ENCODE measurements around the gene ADRB2.

Gene ADRB2

GRCh38 chr5:148830211-148830610 lies 3.8 kb downstream of the ADRB2 start:
- in situ Hi-C loops (cut with MboI; ENCODE audit: low sequenced_read_pairs), result no loop called here

DNA sequence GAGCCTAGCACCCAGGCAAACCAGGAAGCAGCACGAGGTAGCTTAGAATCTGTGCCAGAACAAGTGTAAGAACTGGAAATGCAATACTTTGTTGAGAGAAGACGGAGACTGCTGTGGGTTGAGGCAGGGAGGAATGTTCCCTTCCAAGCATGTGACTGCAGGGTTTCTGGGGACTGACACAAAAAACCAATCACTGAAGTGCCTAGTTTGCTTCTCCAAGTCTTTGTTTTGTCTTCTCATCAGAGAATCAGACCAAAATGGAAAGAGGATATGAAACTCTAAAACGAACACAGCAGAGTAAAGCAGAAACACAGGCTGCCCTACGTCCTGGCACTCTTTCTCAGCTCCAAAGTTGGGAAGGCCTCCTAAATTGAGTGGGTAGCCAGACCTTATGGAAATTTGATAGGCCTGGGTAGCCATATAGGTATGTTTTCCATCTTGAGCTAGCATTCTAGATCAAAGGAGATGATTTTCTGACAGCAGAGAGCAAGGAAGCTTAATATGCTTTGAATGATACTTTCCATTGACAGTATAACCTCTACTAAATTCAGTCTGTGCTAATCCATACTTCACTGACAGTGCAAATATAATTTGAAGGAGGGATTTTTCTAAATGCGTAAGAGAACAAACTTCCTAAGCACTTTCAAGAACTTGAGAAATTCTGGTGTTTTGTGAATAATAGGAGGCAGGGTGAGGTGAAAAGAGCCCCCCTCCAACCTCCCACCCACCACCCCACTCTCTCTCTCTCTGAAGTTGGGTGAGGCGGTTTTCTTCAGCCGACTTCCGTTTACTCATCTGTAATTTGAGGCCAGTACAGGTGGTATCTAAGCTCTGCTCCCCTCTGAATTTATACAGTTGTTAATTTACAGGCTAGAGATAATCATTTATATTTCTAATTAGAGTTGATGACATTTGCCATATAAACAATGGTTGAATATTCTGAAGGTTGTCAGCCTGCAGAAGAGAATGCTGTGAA lies 5.5 kb downstream of the ADRB2 start:
- in situ Hi-C loops (cut with MboI; ENCODE audit: low sequenced_read_pairs), result no loop called here

GRCh38 chr5:148833122-148833521 lies 6.7 kb downstream of the ADRB2 start:
- in situ Hi-C loops (cut with MboI; ENCODE audit: low sequenced_read_pairs), result no loop called here

- in situ Hi-C loops (cut with MboI; ENCODE audit: low sequenced_read_pairs), result no loop called here
Observed at GRCh38 chr5:148833925-148834324, 7.5 kb downstream of the ADRB2 start.

DNA sequence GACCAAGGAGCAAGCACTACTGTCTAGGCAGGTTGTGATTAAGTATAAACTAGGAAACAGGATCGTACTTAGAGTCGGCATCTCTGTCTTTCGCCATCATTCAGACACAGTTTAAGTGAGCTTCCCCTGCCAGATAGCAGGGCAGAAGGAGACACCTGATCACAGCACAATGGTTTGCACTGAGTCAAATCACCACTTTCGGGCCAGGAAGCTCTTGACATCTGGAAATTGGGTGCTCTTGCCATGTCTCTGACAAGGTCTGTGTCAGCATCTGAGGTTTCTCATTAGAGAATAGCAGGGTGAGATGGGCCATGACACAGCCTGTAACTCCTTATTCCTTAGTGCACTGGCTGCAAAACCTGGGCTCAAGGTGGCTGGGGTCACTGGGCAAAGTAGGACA lies 8.3 kb downstream of the ADRB2 start:
- in situ Hi-C loops (cut with MboI; ENCODE audit: low sequenced_read_pairs), result no loop called here

DNA sequence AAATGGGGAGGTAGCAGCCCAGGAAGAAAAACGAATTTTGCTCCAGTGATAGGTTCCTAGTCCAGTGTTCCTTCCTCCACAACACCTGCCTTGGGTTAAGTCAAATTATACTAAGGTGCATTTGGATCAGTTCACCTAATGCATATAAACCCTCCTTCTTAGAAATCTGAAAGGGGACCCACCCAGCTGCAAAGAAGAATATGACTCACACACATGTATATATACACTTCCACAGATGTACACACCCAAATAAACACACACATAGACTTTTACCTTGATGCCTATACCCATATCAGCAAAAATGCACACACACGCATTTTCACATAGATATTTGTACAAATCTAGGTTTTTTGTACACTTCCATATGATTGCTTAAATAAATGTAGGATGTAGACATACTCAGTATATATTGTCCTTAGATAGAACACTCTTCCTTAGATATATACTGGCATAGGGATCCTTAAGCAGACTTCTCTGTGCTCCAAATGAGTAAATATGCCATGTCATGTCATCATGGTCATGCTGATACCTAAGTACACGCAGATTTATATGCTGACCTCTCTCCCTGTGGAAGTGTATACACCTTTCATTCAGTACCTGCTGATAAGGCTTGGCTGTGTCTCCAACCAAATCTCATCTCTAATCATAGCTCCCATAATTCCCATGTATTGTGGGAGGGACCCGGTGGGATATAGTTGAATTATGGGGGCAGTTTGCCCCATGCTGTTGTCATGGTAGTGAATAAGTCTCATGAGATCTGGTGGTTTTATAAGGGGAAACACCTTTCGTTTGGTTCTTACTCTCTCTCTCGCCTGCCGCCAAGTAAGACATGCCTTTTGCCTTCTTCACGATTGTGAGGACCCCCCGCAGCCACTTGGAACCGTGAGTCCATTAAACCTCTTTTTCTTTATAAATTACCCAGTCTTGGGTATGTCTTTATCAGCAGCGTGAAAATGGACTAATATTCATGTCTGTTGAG lies 10.2 kb downstream of the ADRB2 start:
- in situ Hi-C loops (cut with MboI; ENCODE audit: low sequenced_read_pairs), result no loop called here

- in situ Hi-C loops (cut with MboI; ENCODE audit: low sequenced_read_pairs), result no loop called here
Observed at GRCh38 chr5:148837383-148837782, 11.0 kb downstream of the ADRB2 start.

DNA sequence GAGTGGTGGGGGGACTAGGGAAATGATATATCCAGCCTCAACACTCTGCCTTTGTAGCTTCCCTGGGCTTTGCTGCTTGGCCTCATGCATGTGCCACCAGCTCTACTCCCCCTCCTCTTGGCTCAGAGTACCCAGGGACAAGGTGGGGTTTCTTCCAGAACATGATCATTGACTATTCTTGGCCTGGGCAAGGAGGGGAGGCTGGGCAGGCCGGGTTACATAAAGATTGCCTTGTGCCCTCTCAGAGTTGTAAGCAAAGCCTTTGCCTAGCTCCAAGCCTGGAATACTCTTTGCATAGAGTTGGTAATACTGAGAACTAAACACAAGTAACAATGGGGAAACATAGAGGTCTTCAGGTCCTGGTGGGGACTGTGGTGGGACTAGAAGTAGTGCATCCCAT lies 11.9 kb downstream of the ADRB2 start:
- in situ Hi-C loops (cut with MboI; ENCODE audit: low sequenced_read_pairs), result no loop called here

- in situ Hi-C loops (cut with MboI; ENCODE audit: low sequenced_read_pairs), result no loop called here
Observed at GRCh38 chr5:148839960-148840359, 13.5 kb downstream of the ADRB2 start.

DNA sequence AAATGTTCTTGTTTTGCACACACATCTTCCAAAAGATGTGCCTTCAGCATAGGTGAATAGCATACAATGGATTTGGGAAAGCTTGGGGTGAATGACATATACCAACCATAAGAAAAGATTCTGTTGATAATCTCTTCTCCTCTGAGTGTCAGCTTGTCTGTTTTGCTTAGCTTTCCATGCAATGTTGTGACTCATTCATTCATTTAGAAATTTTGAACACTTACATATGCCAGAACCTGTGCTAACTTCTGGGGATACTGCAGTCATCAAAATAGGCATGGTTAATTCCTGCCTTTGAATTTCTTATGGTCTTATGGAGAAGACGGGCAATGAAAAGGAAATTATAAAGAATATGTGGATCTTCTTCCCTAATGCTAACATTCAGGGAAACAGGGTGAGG lies 14.1 kb downstream of the ADRB2 start:
- in situ Hi-C loops (cut with MboI; ENCODE audit: low sequenced_read_pairs), result no loop called here

GRCh38 chr5:148841519-148841918 lies 15.1 kb downstream of the ADRB2 start:
- in situ Hi-C loops (cut with MboI; ENCODE audit: low sequenced_read_pairs), result no loop called here

DNA sequence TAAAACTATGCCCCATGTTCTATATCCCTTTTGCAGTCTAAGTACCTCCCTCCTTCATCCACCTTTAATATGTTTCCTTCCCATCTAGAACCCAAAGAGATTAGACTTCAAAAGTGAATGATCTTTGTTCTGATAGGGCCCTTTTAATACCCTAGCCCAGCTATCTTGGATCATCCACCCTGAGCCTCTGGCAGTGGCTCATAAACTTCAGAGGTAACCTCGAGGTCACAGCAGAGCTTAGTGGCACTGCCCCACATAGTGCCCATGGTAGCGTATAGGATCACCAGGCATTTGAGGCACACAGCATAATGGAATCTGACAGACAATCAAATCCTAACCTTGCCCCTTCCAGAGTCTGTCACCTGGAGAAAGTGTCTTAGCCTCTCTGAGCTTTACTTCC lies 15.8 kb downstream of the ADRB2 start:
- in situ Hi-C loops (cut with MboI; ENCODE audit: low sequenced_read_pairs), result no loop called here

DNA sequence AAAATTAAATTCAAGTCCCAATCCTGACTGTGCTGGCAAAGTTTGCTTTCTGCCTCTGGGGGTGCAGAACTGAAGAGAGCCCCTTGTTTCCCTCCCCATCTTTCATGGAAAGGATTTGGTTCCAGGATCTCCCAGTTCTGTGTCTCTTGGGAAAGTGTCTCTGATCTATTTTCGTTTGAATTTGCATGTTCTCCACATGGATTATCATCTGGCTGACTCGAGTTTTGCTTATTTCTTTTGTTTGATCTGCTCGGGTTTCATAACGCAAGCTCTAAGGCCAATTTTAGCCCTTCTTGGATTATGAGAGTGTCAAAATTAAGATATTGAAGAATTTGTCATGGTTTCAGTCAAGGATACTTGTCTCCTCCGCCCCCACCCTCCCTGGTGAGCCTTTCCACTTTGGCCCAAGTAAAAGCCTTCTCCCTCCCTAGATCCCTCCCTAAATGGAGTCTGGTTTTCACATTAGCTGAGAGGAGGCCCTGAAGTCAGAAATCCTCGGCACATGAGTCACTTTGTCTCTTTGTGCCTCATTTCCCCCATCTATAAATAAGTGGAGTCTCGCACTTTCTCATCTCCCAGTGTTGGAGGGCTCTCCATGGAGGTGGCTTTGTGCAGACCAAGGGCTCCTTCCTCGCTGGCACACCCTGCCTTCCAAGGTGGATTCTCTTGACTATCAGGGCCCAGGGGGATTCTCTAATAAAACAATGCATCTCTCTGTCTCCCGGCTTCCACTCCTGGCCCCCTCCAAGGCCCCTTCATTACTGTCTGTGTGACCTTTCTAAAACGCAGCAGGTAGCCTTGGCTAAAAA lies 17.3 kb downstream of the ADRB2 start:
- in situ Hi-C loops (cut with MboI; ENCODE audit: low sequenced_read_pairs), result no loop called here

- in situ Hi-C loops (cut with MboI; ENCODE audit: low sequenced_read_pairs), result no loop called here
Observed at GRCh38 chr5:148844433-148845280, 18.2 kb downstream of the ADRB2 start.

DNA sequence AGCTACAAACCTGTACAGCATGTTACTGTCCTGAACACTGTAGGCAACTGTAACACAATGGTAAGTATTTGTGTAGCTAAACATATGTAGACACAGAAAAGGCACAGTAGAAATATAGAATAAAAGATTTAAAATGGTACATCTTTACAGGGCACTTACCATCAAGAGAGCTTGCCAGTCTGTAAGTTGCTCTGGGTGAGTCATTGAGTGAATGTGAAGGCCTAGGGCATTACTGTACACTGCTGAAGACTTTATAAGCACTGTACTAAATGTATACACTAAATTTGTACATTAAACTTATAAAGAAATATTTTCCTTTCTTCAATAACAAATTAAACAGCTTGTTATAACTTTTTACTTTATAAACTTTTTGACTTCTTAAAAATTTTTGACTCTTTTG lies 20.5 kb downstream of the ADRB2 start:
- in situ Hi-C loops (cut with MboI; ENCODE audit: low sequenced_read_pairs), result no loop called here

DNA sequence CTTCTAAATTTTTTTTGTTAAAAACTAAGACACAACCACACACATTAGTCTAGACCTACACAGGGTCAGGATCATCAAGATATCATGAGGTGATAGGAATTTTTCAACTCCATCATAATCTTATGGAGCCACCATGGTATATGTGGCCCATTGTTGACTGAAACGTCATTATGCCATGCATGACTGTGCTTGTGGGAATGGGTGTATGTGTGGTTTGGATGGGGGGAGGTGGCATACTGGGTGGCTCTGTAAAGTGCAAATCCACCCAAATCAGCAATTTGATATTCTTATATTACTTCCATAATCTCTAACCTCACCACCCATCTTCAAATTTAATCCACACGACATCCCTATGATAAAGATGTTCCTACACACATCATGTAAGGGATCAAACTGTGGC lies 21.0 kb downstream of the ADRB2 start:
- in situ Hi-C loops (cut with MboI; ENCODE audit: low sequenced_read_pairs), result no loop called here

DNA sequence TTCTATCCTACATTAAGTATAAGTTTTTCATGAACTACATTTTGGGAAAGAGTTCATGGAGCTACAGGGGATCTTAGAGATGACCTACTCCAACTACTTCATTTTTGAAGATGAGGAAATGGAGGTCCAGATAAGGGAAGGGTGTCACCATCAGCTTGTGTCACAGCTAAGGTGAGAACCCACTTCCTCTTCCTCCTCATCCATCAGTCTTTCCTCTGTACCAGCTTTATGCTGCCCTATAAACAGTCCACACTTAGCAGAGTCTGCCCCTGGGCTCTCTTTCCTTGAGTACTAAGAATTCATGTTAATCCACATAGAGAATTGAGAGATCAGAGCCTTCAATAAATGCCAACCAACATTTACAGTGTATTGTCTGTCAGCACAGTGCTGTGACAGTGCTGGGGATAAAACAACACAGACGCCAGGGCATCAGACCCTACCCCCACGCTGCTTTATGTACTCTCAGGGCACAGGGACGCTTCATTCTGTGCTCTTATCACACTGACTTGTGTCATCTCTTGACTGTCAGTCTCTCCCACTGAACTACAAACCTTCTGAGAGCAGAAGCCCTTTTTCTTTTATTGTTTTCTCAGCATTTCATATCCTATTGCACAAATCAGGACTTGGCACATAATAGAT lies 22.1 kb downstream of the ADRB2 start:
- in situ Hi-C loops (cut with MboI; ENCODE audit: low sequenced_read_pairs), result no loop called here

DNA sequence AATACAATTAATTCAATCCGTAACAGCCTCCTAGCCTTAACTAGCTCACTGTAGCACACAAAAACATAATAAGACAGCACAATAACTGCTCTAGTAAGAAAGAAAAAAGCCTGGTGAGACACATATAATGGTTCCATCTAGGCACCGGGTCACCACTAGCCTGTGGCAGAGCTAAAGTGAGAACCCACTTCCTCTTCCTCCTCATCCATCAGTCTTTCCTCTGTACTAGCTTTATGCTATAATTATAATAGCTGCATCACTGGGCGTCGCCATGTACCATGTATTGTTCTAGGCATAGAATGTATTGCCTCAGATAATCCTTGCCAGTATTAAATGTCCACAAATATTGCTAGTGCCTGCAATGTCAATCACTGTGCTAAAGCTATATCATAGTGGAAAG lies 23.1 kb downstream of the ADRB2 start:
- in situ Hi-C loops (cut with MboI; ENCODE audit: low sequenced_read_pairs), result no loop called here

DNA sequence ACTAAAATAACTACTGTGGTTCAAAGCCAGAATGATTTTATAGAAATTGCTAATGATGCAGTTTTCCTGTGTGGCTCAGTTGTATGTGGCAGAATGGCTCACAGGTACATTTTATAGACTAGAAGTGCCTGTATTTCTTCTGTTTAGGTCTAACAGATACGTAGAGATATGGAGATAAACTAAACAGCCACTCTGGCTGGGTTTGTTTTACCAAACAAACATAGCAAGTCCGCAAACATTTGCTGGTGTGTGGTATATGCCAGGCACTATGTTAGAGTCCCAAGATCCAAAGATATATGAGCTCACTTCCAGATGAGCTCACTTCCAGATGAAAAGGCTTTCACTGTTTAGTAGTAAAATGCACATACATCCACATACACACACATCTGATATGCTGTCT lies 24.4 kb downstream of the ADRB2 start:
- in situ Hi-C loops (cut with MboI; ENCODE audit: low sequenced_read_pairs), result no loop called here

All from hTERT RPE-1 (cell line).